ENCODE measurements around the gene CTSZ.
"Not testable (repeated sequence)": the region's sequence is repeated elsewhere in the genome, so short reads cannot be mapped to it uniquely, and the experiment has no call there.

CTSZ gene

DNA sequence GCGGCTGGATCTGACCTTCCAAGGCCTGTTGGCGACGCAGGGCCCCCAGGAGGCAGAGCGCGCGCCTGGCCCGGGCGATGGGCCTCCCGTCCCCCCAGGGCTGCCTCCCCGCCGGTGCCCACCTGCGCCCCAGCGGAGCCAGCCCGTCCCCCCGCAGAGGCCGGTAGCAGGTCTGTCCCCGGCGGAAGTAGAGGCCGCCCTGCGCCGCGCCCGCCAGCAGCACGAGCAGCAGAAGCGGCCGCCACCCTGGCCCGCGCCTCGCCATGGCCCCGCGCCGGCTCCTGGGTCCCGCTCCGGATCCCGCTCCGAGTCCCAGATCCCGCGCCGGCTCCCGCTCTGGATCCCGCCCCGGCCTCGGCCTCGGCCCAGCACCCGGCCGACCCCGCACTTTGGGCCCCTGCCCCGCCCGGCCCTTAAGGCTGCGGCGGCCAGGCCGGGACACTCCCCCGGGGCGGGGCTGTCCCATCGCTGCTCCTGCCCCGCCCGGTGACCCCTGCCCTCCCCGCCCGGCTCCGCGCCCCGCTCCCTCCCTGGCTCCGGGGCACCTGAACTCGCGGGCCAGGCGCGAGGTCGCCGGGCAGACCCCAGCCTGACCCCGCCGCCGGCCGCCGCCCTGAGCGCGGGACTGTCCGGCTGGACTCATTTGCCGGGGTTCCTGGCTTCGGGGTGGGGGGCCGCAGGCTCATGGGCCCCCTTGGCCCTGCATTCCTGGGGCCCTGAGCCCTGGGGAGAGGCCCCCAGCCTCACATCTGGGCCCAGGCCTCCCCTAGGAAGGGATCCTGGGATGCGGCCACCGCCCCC is at the start of gene CTSZ:
Gene CTSZ, minus strand, starts transcription at position 391 of the 801 bp plus-strand sequence. Its CDS starts 126 bp downstream, at position 265.
- no peak for DNase-seq

DNA sequence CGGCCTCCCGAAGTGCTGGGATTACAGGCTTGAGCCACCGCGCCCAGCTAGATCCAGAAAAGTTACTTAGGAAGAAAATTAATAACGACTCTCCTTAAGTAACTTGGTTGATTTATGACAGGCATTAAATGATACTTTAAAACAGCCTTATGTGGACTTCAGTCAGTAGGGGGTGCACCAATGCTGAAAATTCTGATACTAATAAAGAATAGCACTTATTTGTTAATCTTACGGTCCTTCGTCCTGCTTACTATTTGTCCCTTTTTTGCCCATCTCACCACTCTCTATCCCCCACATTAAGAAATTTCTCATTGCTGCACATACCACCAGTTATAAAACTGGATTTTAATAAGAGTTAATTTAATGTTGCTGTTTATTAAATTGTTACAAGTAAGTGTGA is 48.2 kb upstream of the CTSZ start:
- DNase-seq = no peak

DNA sequence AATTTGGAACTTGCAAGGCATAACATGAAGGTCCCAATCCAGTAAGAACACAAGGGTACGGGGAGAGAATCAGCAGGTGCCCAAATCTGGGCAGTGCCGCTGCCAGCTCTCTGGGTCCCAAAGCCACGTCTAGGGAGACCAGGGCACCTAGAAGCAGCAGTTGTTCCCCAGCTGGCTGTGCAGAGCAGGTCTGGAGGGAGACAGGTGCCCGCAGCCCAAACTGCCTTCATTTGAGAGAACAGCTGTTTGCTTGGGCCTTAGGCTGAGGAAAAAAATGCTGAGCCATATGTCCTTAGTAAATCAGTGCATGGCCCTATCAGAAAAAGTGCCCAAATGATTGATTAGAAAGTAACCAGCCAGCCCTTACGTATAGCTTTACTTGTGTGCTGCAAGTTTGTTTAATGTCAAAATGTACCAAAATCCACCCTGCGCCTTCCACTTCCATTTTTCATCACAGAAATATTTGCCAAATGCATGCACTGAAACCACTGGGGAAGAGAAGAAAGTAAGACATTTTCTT is 44.7 kb upstream of the CTSZ start:
- peak; percentile 55 for DNase-seq

DNA sequence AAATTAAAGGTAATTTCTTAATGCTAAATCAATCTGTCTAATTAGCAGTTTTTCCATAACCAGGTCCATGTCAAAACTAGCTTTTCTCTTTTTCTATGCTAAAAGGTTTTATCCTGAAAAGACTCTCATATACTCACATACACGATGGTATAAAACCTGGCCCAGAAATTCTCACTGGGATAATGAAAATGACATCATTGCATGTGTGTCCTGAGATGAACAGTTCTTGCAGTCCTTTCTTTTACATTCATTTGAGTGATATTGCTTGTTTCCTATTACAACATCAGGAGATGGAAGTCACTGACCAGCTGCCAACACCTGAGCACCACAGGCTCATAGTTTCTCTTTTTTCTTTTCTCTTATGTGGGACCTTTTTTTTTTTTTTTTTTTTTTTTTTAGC is 43.4 kb upstream of the CTSZ start:
- no peak for DNase-seq

DNA sequence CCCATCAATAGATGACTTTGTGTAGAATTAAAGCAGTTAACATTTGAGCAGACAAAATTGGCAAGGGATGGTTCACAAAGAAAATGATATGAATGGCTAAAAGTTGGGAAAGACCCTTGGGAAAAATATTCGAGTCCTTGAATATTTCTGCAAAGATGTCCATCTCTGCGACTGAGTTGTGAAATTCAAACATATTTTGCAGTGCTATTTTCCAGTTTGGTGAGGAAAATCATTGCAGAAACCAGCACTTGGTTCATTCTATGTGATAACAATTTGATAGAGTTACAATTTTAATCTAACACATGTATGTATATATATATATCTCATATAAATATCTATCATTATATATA is 41.6 kb upstream of the CTSZ start:
- no peak for DNase-seq

DNA sequence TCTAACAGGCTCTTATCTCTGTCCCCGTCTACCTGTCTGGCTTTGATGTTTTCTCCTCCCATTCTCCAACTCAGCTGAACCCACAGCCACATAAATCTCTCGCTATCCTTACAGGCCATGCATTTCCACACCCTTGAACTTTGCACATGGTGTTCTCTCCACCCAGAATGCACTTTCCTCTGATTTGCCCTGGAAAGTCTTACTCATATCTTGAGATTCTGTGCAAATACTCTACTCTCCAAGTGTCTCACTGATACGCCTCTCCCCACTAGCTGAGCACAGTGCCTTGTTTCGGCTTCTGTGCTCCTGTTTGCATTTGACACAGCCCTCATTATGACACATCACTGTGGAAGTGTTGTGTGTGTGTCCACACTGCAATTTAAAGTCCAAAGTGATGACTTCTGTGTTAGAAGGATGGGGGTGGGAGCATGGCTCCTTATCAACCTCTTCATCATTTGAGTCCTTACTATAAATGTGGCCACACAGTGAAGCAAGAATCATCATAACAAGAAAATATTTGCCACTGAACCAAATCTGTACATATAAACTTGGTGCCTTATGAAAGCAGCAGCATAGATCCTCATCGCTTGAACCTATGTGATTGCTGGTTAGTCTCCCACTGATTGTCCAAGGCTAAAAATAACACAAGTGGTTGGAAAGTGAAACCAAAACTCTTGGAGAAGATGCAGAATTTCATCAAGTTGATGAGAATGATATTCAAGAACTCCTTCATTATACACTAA is 41.1 kb upstream of the CTSZ start:
- DNase-seq = no peak

DNA sequence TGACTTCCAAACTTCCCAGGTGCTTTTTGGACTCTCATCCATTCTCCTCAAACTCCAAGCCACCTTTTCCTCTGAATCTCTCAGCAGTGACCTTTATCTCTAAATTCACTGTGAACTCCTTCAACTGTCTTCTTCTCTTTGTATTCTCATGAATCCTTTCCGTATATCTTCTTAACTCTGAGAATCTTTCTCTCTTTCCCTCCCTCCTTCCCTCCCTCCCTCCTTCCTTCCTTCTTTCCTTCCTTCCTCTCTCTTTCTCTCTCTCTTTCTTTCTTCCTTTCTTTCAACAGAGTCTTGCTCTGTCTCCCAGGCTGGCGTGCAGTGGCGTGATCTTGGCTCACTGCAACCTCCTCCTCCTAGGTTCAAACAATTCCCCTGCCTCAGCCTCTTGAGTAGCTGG is 39.8 kb upstream of the CTSZ start:
- DNase-seq = no peak

DNA sequence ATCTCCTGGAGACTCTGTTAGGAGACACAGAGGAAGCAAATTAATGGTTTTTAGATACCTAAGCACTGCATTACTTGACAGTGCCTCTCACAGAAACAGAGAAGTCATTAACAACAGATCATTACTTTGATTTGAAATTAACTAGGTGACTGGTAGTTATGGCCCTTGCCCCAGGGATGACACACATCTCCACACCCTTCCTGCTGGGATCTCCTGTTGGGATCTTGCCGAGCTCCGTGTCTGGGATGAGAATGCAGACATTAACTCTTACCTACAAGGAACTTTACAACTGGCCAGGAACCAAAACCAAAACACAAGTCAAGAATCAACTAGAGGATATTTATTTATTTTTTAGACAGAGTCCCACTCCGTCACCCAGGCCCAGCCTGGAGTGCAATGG is 37.7 kb upstream of the CTSZ start:
- DNase-seq = no peak

DNA sequence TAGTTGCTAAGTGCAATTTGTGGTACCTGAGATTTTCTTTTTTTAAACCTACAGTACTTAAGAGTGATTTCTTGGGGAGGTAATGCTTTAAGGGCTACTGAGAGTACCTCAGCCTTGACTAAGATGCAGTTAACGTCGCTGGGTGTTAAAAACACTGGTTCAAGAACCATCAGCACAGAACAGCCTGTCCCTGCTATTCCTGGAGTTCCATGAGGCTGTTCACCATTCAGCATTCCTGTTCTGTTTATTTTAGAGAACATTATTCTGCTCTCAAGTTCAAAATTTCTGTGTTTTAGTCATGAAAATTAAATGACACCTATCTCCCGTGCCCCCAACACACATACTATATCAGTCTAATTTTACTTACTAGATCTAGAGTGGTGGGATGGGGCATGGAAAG is 37.2 kb upstream of the CTSZ start:
- DNase-seq = no peak

DNA sequence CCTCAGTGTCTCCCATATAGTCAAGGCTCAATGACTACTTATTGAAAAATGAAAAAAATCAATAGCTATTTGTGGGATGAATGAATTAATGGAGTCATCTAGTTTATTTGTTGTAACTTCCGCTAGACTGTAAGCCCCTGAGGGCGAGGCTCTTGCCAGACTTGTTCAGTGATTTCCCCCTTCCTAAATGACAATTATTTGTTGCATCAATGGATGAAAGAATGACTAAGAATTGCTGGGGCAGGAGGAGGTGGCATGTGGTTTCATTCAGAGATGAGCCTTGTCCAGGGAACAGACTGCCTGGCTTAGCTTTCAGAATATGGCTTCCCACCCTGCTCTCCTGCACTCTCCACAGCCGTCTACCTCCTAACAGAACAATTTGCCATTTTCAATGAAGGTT is 36.6 kb upstream of the CTSZ start:
- DNase-seq = no peak

DNA sequence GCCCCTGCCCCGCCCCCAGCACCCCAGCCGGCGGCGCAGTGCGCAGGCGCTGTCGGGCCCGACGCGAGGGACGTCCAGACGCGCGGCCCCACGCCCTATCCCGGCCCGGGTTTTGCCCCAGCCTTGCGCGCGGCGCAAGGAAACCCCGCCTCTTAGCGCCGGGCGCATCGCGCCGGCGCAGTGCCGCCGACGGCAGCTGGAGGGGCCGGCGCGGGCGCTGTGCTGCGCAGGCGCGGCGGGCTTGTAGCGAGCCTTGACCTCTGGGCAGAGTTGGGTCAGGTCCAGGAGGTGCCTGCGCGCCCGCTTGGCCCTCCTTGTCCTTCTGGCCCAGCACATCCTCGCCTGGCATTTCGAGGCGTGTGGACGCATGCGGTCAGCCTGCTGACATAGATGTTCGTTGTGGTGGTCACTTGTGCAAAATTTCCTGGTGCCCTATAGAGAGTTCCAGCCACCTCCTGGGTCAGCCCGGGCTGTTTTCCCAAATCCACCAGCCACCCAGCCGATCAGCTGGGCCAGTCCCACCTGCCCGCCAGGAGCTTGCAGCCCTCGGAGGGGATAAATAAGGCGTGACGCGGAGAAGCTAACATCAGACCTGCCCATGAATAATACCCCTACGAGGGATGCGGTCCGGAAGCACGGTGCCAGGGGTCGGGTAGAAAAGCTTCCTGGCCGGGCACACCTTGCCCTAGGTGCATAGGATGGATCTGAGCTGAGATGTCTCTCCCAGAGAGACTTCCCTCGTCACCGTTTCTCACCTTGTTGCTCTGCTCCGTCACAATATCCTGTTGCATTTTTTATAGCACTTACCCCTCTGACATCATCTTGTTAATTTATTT is 36.0 kb upstream of the CTSZ start:
- peak; percentile 53 for DNase-seq

DNA sequence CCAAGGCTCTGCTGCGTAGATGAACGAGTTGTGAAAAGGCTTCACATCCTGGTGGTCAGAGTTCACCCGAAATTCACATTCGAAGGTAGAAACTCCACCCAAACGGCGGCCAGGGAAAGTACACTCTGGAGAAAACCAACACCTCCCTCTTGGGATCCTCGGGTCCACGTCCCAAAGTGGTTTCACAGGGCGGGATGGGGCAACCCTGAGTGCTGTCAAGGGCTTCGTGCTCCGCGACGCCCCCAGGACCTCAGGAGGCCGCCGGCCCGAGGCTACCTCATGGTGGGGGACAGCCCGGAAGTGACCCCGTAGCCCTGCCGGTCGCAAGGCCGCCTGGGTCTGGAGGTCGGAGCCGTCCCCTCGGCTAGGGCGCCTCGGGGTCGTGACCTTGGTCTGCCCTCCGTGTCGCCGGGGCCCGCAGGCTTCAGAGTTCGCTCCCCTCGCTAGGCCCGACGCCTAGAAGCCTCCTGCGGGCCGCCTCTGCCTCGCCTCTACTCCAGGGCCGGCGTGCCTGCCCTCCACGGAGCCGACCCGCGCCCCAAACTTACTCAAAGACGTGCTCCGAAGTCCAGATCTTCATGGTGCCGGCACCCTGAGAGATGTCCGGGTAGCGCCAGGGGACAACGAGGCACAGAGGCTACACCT is 35.2 kb upstream of the CTSZ start, which contains the start of gene PRELID3B:
Gene PRELID3B, minus strand, starts transcription at position 636 of the 645 bp plus-strand sequence. Its CDS starts 56 bp downstream, at position 580.
- no peak for DNase-seq

DNA sequence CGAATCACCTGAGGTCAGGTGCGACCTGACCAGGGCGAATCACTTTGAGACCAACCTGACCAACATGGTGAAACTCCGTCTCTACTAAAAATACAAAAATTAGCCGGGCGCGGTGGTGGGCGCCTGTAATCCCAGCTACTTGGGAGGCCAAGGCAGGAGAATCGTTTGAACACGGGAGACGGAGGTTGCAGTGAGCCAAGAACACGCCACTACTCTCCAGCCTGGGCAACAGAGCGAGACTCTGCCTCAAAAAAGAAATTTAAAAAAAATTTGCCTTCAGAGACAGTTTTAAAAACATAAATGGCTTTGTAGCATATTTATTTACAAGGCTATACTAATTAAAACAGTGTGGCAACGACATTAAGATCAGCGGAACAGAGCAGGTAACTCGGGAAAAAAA is 34.4 kb upstream of the CTSZ start:
- DNase-seq = not testable (repeated sequence)

DNA sequence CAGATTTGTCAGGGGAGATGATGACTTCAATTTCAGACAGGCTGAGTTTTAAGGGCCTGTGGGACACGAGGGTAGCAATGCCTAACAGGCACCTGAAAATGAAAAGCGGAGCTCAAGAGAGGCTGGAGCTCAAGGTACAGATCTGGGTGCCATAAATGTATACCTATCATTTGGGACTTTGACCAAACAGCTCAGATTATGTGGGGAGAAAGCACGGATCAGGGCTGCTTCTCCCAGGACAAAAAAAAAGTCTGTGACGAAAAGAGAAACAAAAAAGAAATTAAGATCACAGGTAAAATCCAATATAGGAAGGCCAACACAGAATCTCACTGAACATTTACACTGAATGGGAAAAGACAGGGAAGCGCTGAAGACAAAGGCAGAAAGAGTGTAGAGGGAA is 33.6 kb upstream of the CTSZ start:
- DNase-seq = no peak

DNA sequence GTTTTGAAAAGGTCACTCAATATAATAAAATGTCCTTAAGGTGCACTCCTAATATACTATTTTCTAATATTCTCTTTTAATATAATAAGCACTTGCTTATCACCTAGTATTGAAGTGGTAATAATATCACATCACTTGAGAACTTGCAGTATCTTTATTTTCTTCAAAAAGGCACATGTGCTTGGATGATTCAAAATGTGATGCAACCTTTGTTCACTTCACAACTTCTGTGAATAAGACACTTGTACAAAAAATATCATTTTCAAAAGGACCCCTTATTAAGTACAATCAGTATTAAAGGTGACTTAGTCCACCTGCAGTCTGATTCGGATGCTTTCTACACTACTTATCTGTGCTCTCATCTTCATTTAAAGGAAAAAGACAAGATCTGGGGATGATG is 32.2 kb upstream of the CTSZ start:
- no peak for DNase-seq

DNA sequence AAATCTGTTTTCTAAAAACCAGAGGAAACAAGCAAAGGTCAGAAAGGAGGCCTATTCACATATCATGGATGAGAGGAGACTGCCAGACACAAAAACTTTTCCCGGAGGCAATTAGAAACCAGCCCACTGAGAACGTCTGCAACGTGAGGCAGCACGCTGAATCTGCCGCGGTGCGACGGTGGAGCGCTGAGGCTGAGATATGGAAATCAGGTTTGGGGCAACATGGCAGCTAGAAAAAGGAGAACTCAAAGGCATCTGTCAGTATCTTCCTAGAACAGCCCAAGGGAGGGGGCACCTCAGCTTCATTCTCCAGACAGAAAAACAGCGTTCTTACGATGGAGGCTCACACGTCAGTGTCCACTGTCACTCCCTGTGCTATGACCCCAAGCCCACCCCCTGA is 30.3 kb upstream of the CTSZ start:
- no peak for DNase-seq

DNA sequence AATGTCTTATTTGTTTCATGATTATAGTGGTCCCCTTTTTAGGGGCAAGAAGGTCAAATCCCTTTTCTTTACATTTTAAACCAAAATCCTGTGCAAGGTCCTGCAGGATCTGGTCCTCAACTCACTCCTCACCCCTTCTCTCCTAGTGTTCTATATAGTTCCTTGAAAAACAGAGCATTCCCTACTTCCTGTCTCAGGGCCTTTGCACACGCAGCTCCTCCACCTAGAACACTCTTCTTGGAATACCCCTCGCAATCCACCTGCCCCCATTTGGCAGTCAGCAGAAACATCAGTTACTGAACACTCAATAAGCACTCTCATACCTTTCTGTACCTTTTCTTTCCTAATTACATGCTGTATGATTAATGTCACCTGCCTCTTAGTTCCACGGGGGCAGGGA is 28.3 kb upstream of the CTSZ start:
- DNase-seq = no peak

DNA sequence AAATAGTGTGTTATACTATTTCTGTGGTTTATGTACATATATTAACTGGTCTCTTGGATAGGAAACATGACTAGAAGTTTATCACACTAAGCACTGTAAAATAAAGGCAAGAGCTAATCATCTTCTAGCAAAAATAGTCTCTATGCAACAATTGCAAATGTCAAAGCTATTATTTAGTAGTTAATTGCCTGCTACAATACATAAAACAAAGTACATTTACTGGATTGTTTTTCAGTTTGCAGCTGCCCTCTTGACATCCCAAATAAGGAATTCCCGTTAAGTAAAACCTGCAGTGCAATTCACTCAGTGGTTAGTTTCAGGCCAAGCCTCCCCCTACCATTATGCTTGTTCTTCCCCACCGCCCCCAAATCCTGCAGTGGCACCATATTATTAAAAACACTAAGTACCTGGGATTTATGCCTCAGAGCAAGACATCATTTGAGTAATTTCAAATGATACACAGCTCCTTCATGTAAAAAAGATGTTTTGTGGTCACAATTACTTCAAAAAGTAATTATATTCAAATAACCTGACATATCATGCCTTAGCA is 26.6 kb upstream of the CTSZ start:
- DNase-seq = no peak

DNA sequence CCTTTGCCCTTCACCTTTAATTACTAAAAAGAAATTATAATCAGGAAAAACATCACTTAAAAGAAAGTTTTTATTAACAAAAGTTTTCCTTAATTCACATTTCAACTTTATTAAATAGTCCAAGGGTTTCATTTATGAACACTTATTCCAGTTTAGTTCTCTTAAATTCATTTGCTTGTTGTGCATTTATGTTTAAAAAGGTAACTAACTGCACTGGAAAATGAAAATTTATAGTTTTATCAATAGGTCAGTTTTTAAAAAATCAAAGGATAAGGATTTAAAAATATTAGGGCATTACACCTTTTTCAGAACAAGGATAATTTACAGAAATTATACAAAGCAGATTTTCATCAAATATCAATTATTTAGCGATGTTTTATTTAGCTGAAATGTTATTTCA is 26.0 kb upstream of the CTSZ start:
- no peak for DNase-seq

DNA sequence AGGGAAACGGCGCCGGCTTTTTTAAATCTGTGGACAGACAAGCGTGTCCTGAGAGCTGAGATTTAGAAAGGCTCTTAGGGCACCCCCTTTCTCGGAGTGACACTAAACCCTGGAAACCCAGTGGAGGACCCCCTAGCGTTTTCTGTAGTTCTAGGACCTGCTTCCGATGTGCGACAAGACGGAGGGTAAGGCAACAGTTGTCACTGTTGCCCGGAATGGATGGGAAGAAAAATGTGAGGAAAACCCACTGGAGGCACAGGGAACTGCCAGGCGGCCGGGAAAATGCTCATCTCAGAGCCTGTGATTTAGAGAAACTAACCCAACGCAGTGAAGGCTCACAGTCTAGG is 25.6 kb upstream of the CTSZ start:
- DNase-seq = peak; percentile 80

DNA sequence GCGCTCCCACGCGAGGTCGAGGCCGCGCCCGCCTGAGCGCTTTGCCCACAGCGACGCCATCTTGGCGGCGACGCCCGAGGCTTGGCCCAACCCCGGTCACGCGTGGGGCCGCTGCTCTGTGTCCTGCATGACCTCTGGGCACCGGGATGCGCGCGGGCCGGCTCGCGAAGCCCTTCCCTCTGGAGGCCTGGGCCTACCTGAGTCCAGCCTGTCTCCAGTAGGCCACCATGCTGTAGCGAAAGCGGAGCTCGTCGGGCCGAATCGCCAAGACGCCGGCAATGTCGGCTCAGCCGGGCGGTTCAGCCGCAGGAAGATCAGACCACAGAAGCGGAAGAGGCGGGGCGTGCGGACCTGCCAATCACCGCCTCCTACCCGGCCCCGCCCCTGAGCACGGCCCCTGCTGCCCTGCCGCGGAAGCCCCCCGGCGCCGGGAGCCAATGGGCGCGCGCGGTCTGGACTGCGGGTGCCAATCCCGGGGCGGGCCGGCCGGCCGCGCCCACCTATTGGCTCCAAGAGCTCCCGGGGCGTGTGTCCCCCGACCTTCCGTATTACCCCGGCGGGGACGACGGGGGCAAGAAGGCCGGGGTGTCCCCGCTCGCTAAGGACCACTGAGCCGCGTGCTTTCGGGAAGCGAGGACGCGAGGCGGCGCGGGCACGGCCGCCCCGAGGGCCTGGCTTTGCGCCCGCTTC is 25.1 kb upstream of the CTSZ start, which contains the start of gene ATP5F1E:
Gene ATP5F1E, minus strand, starts transcription at position 313 of the 690 bp plus-strand sequence. Its CDS starts 84 bp downstream, at position 229.
- peak; percentile 91 for DNase-seq

DNA sequence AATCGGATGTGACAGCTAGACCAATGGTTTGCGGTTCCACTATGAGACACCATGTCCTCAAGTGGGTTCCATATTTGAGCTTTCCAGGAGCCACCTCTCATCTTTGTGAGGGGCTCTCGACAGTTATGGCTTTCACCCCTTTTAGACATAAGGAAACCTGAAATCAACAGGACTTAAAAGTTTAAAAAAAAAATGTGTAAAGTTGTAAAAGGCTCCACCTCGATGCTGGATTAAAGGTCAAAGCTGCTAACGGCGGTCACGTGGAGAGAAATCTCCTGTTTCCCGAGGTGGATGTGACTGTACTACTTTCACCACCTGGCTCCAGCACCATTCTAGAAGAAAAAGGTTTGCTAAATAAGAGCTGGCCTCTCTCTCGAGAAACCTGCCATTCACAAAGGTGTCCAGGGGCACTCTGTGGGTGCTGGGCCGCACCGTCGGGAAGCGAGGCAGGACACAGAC is 24.5 kb upstream of the CTSZ start:
- DNase-seq = no peak
